GM20000 (cell line): ENCODE data around the gene DPP7.

ENCODE experiments used
- DNase-seq: peaks from one replicate; pipeline ENCODE4 v3.0.0; 2012; ENCODE audit warnings: low spot score
- CTCF ChIP-seq: IDR thresholded peaks from 2 replicates; pipeline ENCODE4 v1.5.1; 2012; ENCODE audit warnings: mild to moderate bottlenecking, control low read depth; ENCODE audit errors: extremely low read depth, missing control alignments

The DPP7 gene

GRCh38 chr9:137069508-137070091 is 44.9 kb downstream of the DPP7 start:
- DNase-seq = peak; percentile 41
- TF ChIP-seq CTCF = no peak

- TF ChIP-seq CTCF = no peak
Observed at GRCh38 chr9:137068539-137069507, 45.7 kb downstream of the DPP7 start.

GRCh38 chr9:137067860-137068538 is 46.5 kb downstream of the DPP7 start:
- peak; percentile 94 for DNase-seq
- TF ChIP-seq CTCF = peak; percentile 69

More at GRCh38 chr9:137068539-137069507, 45.7 kb downstream of the DPP7 start:
- no peak for DNase-seq

GRCh38 chr9:137066096-137066861 is 48.3 kb downstream of the DPP7 start:
- TF ChIP-seq CTCF = no peak
- no peak for DNase-seq

- no peak for TF ChIP-seq CTCF
- DNase-seq = no peak
Observed at GRCh38 chr9:137065336-137065967, 49.1 kb downstream of the DPP7 start.

GRCh38 chr9:137064880-137065164 is 49.7 kb downstream of the DPP7 start:
- TF ChIP-seq CTCF = no peak
- DNase-seq = no peak
